ENCODE data around the gene ELANE.
"Not testable (repeated sequence)": the region's sequence is repeated elsewhere in the genome, so short reads cannot be mapped to it uniquely, and the experiment has no call there.

Gene ELANE

DNA sequence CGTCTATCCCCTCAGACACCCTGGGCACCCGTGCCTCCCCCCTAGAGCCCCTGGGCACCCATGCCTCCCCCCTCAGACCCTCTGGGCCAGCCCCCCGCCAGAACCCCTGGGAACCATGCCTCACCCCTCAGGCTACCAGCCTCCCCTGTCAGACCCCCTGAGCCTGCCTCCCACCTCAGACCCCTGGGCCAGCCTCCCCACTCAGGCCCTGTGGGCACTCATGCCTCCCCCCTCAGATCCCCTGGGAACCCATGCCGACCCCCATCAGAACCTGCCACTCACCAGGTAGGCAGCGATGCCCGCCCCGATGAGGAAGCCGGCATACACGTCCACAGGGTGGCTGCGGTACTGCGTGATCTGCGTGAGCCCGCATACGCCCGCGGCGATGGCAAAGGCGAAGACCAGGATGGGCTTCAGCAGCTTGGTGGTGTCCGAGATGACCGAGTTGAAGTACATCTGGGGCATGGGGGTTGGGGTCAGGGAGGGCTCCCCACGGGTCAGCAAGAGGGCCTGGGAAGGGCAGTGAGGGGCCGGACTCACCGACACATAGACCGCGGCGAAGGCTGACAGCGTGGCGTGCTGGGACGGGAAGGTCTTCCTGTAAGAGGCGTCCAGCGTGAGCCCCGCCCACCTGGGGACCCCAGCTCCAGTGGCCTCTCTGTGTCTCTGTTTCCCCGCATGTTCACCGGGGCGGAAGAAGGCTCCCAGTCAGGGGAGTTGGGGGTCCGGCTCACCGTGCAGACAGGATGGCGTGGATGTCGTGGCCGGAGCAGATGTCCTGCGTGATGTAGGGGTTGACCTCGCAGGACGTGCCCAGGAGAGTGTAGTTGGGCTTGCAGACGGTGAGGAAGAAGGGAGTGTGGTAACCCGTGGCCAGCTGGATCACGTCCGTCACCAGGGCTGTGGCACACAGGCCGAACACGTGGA is 37.7 kb upstream of the ELANE start:
- no peak for DNase-seq (ENCODE audit: low read depth in 2 of 2)

DNA sequence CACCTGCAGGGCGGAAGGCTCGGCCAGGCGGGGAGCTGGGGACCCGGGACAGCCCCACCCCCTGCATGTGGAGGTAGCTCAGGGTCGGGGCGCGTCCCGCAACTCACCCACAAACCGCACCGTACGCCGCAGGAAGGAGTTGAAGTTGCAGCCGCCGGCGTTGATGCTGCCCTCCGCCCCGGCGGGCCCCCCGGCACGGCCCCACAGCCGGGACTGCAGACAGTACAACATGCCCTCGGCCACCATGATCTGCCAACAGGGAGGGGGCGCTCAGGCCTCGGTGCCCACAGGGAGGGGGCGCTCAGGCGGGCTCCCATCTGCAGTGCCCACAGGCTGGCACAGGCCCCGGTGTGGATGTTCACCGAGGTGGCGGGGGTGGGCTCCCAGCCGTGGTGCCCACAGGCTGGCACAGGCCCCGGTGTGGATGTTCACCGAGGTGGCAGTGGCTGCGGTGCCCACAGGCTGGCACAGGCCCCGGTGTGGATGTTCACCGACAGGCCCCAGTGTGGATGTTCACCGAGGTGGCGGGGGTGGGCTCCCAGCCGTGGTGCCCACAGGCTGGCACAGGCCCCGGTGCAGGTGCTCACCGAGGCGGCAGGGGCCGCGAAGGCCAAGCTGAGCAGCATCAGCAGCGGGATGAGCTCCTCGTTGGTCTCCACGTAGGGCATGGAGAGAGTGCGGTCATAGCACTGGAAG is 36.9 kb upstream of the ELANE start:
- DNase-seq (ENCODE audit: low read depth in 2 of 2): no peak

DNA sequence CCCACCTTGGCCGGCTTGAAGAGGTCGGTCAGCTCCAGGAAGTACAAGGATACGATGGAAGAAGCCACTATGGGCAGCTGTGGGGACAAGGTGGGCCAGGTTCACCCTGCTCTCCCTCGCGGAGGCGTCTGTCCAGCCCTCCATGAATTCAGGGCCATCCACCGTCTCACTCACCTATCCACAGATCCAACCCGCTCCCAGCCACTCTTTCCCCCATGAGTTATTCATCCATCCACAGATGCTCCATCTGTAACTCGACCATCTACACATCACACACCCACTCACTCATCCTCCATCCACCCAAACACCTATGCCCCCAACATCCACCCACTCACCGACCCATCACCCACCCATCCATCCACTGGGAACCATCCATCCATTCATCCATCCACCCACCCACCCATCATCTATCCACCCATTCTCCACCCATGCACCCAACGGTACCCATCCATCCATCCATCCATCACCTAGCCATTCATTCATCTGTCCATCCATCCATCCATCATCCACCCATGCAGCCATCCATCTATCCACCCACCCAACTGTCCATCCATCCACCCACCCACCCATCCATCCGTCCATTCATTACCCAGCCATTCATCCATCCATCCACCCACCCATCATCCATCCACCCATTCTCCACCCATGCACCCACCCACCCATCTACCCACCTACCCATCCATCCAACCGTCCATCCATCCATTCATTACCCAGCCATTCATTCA is 36.2 kb upstream of the ELANE start:
- no peak for DNase-seq (ENCODE audit: low read depth in 2 of 2)

DNA sequence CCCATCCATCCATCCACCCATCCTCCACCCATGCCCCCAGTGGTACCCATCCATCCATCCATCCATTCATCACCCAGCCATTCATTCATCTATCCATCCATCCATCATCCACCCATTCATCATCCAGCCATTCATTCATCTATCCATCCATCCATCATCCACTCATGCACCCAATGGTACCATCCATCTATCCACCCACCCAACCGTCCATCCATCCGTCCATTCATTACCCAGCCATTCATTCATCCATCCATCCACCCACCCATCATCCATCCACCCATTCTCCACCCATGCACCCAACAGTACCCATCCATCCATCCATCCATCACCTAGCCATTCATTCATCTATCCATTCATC is 35.6 kb upstream of the ELANE start:
- no peak for DNase-seq (ENCODE audit: low read depth in 2 of 2)

DNA sequence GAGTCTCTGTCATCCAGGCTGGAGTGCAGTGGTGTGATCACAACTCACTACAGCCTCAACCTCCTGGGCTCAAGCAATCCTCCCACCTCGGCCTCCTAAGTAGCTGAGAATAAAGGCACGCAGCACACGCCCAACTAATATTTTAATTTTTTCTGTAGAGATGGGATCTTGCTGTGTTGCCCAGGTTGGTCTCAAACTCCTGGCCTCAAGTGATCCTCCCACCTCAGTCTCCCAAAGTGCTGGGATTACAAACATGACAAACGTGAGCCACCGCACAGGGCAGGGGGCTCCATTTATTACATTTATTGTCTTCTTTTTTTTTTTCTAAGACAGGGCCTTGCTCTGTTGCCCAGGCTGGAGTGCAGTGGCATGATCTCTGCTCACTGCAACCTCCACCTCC is 31.9 kb upstream of the ELANE start:
- not testable (repeated sequence) for DNase-seq (ENCODE audit: low read depth in 2 of 2)

DNA sequence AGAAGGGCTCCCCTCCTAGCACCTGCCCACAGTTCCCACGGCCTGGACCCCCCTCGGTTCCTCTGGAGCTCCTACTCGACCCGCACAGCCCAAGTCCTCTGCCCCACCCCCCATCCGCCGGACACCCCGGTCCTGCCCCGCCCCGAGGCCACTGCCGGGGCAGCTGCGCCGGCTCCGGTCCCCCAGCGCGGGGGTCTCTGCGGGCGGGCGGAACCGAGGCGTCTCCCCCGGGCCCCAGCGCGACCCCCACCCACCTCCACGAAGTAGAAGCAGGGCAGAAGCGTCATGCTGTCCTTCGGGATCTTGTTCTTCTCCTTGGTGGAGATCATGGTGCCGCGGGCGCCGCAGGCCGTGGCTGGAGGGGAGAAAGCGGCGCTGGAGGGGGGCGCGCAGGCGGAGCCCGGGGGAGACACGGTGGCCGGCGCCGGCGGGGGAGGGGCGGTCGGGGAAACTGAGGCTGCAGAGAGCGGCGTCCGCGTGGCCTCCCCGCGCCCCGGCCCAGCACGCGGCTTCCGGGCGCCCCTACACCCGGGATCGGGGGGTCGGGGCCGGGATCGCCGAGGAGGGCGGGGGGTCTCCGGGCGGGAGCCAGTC is 30.8 kb upstream of the ELANE start:
- DNase-seq (ENCODE audit: low read depth in 2 of 2): no peak

DNA sequence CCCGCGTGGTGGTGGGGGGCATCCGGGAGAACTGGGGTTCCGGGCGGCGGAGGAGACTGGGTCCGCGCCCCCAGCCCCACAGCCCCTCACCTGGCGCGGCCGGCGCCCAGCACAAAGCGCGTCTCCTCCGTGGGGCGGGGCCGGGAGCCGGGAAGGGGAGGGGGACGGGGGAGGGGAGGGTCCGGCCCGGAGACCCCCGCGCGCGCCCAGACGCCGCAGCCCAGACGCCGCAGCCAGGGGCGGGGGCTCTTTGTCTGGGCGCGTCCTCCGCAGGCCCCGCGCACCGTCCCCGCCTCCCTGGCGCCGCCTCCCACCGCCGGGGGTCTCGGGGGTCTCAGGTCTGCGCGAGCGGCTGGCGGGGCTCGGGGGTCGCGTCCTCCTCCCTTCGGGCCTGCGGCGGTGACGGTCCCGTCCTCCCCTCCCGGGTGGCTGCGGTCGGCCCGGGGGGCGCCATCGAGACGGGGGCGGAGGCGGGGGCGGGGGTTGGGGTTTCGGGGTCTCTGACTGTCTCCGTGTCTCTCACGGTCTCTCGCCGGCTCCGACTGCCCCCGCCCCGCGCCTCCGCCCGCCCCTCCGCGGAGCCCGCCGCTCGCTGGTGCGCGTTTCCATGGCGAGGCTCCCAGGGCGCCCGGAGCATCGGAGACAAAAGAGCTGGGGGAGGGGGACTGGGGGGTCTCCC is 30.1 kb upstream of the ELANE start, which contains the start of gene PLPPR3:
TSS of gene PLPPR3 (minus strand) at position 131 of the 679 bp plus-strand sequence. CDS start 396 bp downstream, outside the sequence.
- no peak for DNase-seq (ENCODE audit: low read depth in 2 of 2)

DNA sequence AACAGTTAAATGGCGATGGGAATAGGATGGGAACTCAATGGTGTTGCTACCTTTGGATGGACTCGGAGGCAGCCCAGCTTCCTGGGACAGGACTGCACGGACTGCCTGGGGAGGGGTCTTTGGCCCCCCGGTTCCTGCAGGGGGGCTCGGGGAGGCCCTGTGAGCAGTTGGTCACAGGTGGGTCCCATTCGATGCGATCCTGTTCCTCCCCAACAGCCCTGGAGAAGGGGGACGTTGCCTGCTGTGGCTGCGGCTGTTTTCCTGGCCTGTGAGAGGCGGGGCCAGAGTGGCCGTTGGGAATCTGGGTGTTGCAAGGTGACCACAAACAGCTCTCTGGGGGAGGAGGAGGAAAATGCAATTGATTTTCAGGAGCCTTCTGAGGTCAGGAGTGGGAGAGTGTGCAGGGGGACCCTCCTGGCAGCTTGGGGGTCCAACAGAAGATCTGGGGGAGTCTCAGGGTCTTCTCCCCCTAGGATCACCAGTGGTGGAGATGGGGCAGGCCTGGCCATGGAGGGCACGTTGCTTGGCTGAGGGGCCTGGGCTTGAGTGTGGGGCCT is 28.5 kb upstream of the ELANE start:
- no peak for DNase-seq (ENCODE audit: low read depth in 2 of 2)

DNA sequence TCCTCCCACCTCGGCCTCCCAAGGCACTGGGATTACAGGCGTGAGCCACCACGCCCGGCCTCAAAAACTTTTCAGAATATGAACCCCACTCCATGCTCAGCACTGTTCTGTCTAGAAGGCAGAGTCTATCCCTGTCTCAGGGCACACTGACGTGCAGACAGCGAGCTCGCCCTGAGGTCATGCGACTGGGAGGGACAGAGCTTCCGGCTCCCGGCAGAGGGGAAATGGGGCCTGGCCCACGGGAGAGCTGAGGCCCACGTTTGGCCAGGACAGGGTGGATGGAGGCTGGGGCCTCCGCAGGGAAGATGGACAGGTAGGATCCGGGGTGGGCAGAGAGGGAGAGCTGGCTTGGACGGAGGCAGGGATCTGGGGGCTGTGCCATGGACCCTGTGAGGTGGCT is 27.2 kb upstream of the ELANE start:
- no peak for DNase-seq (ENCODE audit: low read depth in 2 of 2)

DNA sequence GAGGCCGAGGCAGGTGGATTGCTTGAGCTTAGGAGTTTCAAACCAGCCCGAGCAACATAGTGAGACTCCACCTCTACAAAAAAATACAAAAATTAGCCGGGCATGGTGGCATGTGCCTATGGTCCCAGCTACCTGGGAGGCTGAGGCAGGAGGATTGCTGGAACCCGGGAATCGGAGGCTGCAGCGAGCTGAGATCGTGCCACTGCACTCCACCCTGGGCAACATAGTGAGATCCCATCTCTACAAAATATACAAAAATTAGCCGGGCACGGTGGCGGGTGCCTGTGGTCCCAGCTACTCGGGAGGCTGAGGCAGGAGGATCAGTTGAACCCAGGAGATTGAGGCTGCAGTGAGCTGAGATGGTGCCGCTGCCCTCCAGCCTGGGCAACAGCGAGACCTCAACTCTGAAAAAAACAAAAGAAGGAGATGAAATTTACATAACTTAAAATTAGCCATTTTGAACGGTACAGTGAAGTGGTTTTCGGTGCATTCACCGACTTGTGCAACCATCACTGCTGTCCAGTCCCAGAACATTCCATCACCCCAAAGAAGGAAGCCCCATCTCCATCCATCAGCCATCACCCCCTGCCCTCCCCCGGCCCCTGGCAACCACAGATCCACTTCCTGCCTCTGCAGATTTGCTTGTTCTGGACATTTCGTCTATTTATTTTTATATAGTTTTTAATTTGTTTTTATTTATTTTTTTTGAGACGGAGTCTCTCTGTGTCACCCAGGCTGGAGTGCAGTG is 26.0 kb upstream of the ELANE start:
- DNase-seq (ENCODE audit: low read depth in 2 of 2): no peak

DNA sequence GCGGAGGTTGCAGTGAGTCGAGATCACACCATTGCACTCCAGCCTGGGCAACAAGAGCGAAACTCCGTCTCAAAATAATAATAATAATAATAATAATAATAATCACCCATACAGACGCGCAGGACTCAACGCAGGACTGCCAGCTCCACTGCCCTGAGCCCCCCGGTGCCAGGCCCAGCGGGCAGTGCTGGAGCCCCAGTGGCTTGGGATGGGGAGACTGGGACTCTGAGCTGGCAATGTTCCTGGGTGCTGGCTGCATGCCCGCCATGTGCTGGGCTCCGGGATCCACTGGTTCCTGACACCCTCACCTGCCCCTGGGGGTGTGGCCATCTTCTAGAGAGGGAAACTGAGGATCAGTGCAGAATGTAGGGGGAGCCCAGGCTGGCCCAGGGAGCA is 24.8 kb upstream of the ELANE start:
- DNase-seq (ENCODE audit: low read depth in 2 of 2): no peak

DNA sequence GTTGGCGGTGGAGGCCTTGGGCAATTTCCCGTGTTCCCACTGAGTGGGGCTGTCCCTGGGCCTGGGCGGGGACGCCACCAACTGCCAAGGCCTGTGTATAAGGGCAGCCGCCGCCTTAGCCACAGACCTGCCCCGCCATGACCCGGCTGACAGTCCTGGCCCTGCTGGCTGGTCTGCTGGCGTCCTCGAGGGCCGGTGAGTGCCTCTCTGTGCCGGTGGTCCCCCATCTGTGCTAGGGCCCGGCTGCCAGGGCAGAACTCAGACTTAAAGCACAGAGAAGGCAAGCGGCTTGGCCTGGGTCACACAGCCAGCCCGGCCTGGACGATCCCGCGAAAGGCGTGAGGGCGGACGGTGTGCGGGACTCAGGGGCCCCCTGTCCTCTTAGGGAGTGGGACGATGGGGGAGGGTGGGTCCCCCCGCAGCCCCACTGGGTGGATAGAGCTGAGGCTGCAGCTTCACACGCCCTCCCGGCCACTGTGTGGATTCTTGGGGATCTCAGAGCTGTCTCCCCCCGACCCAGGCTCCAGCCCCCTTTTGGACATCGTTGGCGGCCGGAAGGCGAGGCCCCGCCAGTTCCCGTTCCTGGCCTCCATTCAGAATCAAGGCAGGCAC is 24.3 kb upstream of the ELANE start, which contains the start of gene AZU1:
TSS of gene AZU1 (plus strand) at position 128 of the 612 bp plus-strand sequence. CDS start at position 138, 10 bp downstream.
- DNase-seq (ENCODE audit: low read depth in 2 of 2): no peak

DNA sequence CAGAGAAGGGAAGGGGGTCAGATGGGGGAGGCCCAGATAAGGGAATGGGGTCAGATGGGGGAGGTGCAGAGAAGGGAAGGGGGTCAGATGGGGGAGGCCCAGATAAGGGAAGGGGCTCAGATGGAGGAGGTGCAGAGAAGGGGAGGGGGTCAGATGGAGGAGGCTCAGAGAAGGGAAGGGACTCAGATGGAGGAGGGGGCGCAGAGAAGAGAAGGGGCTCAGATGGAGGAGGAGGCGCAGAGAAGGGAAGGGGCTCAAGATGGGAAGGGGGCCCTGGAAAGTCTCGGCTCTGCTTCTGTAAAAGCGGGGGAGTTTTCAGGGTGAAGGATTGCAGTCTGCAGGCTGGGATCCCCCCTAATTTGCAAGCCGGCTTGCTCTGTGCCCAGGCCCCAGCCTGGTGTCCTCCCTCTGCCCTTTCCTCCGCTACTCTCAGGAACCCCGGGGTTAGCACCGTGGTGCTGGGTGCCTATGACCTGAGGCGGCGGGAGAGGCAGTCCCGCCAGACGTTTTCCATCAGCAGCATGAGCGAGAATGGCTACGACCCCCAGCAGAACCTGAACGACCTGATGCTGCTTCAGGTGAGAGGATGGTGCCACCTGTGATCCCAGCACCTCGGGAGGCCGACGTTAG is 22.9 kb upstream of the ELANE start:
- no peak for DNase-seq (ENCODE audit: low read depth in 2 of 2)

DNA sequence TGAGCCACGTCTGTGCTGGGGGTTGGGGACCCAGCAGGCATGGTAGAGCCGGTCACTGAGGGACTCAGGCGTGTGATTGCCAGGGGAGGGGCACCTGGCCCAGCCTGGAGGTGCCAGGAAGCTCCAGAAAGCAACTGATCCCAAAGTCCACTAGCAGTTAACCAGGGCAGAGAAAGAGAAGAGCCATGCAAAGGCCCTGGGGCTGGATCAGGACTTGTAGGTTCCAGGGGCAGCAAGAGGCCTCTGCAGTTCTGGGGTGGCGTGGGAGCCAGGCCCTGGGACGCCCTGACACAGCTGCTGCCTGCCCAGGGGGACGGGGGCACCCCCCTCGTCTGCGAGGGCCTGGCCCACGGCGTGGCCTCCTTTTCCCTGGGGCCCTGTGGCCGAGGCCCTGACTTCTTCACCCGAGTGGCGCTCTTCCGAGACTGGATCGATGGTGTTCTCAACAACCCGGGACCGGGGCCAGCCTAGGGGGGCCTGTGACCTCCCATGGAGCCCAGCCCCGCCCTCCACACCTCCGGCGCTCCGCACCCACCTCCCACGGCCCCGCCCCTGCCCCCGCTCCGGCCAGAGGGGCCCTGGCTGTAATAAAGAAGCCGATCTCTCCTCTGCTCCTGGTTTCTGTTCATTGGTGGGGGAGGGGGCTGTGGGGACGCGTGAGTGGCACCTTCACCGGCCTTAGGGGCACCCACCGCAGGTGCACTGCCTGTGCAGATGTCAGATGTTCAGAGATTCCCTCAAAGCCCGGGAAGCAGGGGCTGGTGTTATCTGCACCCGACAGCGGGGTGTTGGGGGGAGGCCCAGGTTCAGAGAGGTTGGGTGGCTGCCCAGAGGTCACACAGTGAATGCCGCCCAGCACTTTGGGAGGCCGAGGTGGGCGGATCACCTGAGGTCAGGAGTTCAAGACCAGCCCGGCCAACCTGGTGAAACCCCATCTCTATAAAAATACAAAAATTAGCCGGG is 20.4 kb upstream of the ELANE start:
- DNase-seq (ENCODE audit: low read depth in 2 of 2): no peak

DNA sequence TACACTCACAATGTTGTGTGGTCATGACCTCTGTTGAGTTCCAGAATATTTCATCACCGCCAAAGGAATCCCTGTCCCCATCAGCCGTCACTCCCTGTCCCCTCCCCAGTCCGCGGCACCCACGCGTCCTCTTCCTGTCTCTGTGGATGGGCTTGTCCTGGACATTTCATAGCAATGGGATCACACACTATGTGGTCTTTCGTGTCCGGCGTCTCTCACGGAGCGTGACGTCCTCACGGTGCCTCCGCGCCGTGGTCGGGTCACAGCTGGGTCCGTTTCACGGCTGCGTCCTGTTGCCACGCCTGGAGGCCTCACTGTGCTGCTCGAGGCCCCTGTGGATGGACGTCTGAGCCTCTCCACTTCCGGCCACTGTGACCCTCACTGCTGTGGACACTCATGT is 17.9 kb upstream of the ELANE start:
- DNase-seq (ENCODE audit: low read depth in 2 of 2): no peak

DNA sequence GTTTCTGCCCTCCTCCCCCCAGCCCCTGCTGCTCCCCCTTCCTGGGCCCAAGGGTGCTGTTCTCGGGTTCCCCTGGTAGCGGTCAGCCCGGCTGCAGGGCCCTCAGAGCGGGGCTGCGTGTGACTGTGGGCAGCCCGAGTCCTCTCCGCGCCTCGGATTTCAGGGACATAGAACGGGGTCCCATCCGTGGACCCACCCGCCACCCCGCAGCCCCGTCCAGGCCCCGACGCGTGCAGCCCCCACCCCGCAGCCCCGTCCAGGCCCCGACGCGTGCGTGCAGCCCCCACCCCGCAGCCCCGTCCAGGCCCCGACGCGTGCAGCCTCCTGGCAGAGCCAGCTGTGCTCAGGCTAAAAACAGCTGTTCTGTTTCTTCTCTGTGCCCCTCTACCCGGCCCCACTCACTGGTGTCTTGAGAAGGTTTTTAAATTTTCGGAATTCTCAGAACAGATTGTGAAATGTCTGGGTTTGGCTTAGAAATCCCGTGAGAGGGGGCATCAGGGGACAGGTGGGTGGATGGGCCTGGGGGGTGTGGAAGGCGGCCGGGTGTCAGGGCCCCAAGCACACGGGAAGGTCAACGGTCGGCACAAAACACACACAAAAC is 16.8 kb upstream of the ELANE start:
- no peak for DNase-seq (ENCODE audit: low read depth in 2 of 2)

DNA sequence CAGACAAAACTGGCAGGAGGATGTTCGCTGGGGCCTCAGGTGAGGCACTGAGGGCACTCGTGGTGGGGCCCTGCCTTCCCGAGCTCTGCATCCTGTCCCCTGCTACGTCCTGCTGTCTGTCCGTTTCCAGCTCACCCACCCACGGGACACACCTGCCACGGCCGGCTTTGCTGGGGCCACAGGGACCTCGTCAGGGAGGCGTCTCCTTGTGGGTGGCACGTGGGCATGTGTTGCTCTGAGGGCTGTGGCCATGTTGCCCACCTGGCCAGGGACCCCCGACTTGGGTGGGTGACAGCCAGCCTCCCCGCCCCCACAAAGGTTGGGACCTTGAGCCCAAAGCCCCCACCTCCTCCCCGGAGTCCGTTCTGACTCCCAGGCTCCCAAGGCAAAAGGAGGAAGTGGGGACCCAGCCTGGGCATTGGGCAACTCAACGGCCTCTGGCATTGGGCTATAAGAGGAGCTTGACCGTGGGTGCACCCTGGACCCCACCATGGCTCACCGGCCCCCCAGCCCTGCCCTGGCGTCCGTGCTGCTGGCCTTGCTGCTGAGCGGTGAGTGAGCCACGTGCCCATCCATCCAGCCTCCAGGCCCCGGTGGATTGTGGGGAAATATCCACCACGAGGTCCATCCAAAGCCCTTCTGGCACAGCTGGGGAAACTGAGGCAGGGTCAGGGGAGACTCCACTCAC is 11.4 kb upstream of the ELANE start, which contains the start of gene PRTN3:
TSS of gene PRTN3 (plus strand) at position 481 of the 688 bp plus-strand sequence. CDS start at position 491, 10 bp downstream.
- DNase-seq (ENCODE audit: low read depth in 2 of 2): no peak

Data from stimulated activated CD8-positive, alpha-beta memory T cell treated with anti-CD3 and anti-CD28 coated beads, Interleukin-15, amount 100 ng/mL, for 48 hours (primary cell).